ENCODE measurements around the gene FMNL2. TPM values are rescaled to one million over a fixed set of nuclear protein-coding genes. Genes with fewer than 3 reads are reported as not detected.
A peak's percentile ranks its signal among the peaks of the same experiment; 100 is the strongest.
"Not testable (repeated sequence)": the region's sequence is repeated elsewhere in the genome, so short reads cannot be mapped to it uniquely, and the experiment has no call there.

FMNL2 gene
- total RNA-seq, 1 donor from 2014 or later, result 15.7 TPM

GRCh38 chr2:152518641-152519580 is 183.9 kb downstream of the FMNL2 start:
- H3K27ac ChIP-seq (ENCODE audit: low read depth, low read length), result no peak overlapping the region
- peak overlapping the region in 1 of 3 donors; percentile 51 for H3K9ac ChIP-seq (ENCODE audit: low read depth in 1 of 3, low read length in 3 of 3)
- H3K27me3 ChIP-seq (ENCODE audit: control insufficient read depth in 3 of 3, insufficient read depth in 3 of 3, low read length in 3 of 3), result no peaks in the 10 kb centered on the region
- peaks cover 0 to 7% (median 2%) of the 10 kb centered on the region in 3 donors for H3K4me1 ChIP-seq (ENCODE audit: control insufficient read depth in 3 of 3, insufficient read depth in 3 of 3, low read length in 3 of 3)
- no peaks in the 10 kb centered on the region for H3K9me3 ChIP-seq (ENCODE audit: control insufficient read depth in 3 of 3, low read length in 3 of 3)
- no peaks in the 10 kb centered on the region for H3K36me3 ChIP-seq (ENCODE audit: control insufficient read depth in 3 of 3, insufficient read depth in 3 of 3, low read length in 3 of 3)
- peak overlapping the region in 1 of 3 donors; percentile 41 for H3K4me3 ChIP-seq (ENCODE audit: low read length in 3 of 3)

- H3K27me3 ChIP-seq (ENCODE audit: control insufficient read depth in 3 of 3, insufficient read depth in 3 of 3, low read length in 3 of 3), result no peaks in the 10 kb centered on the region
- no peaks in the 10 kb centered on the region for H3K36me3 ChIP-seq (ENCODE audit: control insufficient read depth in 3 of 3, insufficient read depth in 3 of 3, low read length in 3 of 3)
These were observed 184.6 kb downstream of the FMNL2 start for GRCh38 chr2:152519581-152519952.

GRCh38 chr2:152520759-152521158 is 185.8 kb downstream of the FMNL2 start:
- Histone ChIP-seq H3K9me3 (ENCODE audit: control insufficient read depth in 3 of 3, low read length in 3 of 3) (no peaks in the 10 kb centered on the region), H3K36me3 (ENCODE audit: control insufficient read depth in 3 of 3, insufficient read depth in 3 of 3, low read length in 3 of 3) (no peaks in the 10 kb centered on the region), H3K4me3 (ENCODE audit: low read length in 3 of 3) (no peak overlapping the region), H3K9ac (ENCODE audit: low read depth in 1 of 3, low read length in 3 of 3) (no peak overlapping the region), H3K27ac (ENCODE audit: low read depth, low read length) (no peak overlapping the region), H3K4me1 (ENCODE audit: control insufficient read depth in 3 of 3, insufficient read depth in 3 of 3, low read length in 3 of 3) (peaks cover 4 to 12% (median 5%) of the 10 kb centered on the region in 3 donors), H3K27me3 (ENCODE audit: control insufficient read depth in 3 of 3, insufficient read depth in 3 of 3, low read length in 3 of 3) (no peaks in the 10 kb centered on the region)

More at GRCh38 chr2:152519581-152519952, 184.6 kb downstream of the FMNL2 start:
- Histone ChIP-seq H3K27ac (ENCODE audit: low read depth, low read length) (no peak overlapping the region), H3K4me1 (ENCODE audit: control insufficient read depth in 3 of 3, insufficient read depth in 3 of 3, low read length in 3 of 3) (peaks cover 0 to 7% (median 2%) of the 10 kb centered on the region in 3 donors), H3K9me3 (ENCODE audit: control insufficient read depth in 3 of 3, low read length in 3 of 3) (no peaks in the 10 kb centered on the region), H3K4me3 (ENCODE audit: low read length in 3 of 3) (no peak overlapping the region), H3K9ac (ENCODE audit: low read depth in 1 of 3, low read length in 3 of 3) (no peak overlapping the region)

GRCh38 chr2:152522446-152522845 is 187.5 kb downstream of the FMNL2 start:
- not testable (repeated sequence) for H3K9me3 ChIP-seq (ENCODE audit: control insufficient read depth in 3 of 3, low read length in 3 of 3); H3K9ac ChIP-seq (ENCODE audit: low read depth in 1 of 3, low read length in 3 of 3); H3K27me3 ChIP-seq (ENCODE audit: control insufficient read depth in 3 of 3, insufficient read depth in 3 of 3, low read length in 3 of 3); H3K36me3 ChIP-seq (ENCODE audit: control insufficient read depth in 3 of 3, insufficient read depth in 3 of 3, low read length in 3 of 3); H3K27ac ChIP-seq (ENCODE audit: low read depth, low read length); H3K4me3 ChIP-seq (ENCODE audit: low read length in 3 of 3)
- peaks cover 5 to 15% (median 9%) of the 10 kb centered on the region in 3 donors for H3K4me1 ChIP-seq (ENCODE audit: control insufficient read depth in 3 of 3, insufficient read depth in 3 of 3, low read length in 3 of 3)

- H3K27me3 ChIP-seq (ENCODE audit: control insufficient read depth in 3 of 3, insufficient read depth in 3 of 3, low read length in 3 of 3), result no peaks in the 10 kb centered on the region
- peaks cover 5 to 15% (median 9%) of the 10 kb centered on the region in 3 donors for H3K4me1 ChIP-seq (ENCODE audit: control insufficient read depth in 3 of 3, insufficient read depth in 3 of 3, low read length in 3 of 3)
- no peak overlapping the region for H3K27ac ChIP-seq (ENCODE audit: low read depth, low read length)
- H3K9me3 ChIP-seq (ENCODE audit: control insufficient read depth in 3 of 3, low read length in 3 of 3), result no peaks in the 10 kb centered on the region
- no peak overlapping the region for H3K9ac ChIP-seq (ENCODE audit: low read depth in 1 of 3, low read length in 3 of 3)
- H3K4me3 ChIP-seq (ENCODE audit: low read length in 3 of 3), result no peak overlapping the region
- no peaks in the 10 kb centered on the region for H3K36me3 ChIP-seq (ENCODE audit: control insufficient read depth in 3 of 3, insufficient read depth in 3 of 3, low read length in 3 of 3)
These were observed 188.1 kb downstream of the FMNL2 start for GRCh38 chr2:152523091-152523490.

GRCh38 chr2:152525277-152525838 is 190.4 kb downstream of the FMNL2 start:
- Histone ChIP-seq H3K4me1 (ENCODE audit: control insufficient read depth in 3 of 3, insufficient read depth in 3 of 3, low read length in 3 of 3) (peaks cover 3 to 9% (median 8%) of the 10 kb centered on the region in 3 donors), H3K27me3 (ENCODE audit: control insufficient read depth in 3 of 3, insufficient read depth in 3 of 3, low read length in 3 of 3) (no peaks in the 10 kb centered on the region), H3K9ac (ENCODE audit: low read depth in 1 of 3, low read length in 3 of 3) (no peak overlapping the region), H3K36me3 (ENCODE audit: control insufficient read depth in 3 of 3, insufficient read depth in 3 of 3, low read length in 3 of 3) (no peaks in the 10 kb centered on the region), H3K9me3 (ENCODE audit: control insufficient read depth in 3 of 3, low read length in 3 of 3) (no peaks in the 10 kb centered on the region), H3K27ac (ENCODE audit: low read depth, low read length) (no peak overlapping the region), H3K4me3 (ENCODE audit: low read length in 3 of 3) (no peak overlapping the region)

- H3K9ac ChIP-seq (ENCODE audit: low read depth in 1 of 3, low read length in 3 of 3), result no peak overlapping the region
- no peaks in the 10 kb centered on the region for H3K36me3 ChIP-seq (ENCODE audit: control insufficient read depth in 3 of 3, insufficient read depth in 3 of 3, low read length in 3 of 3)
- peaks cover 3 to 12% (median 9%) of the 10 kb centered on the region in 3 donors for H3K4me1 ChIP-seq (ENCODE audit: control insufficient read depth in 3 of 3, insufficient read depth in 3 of 3, low read length in 3 of 3)
- no peaks in the 10 kb centered on the region for H3K9me3 ChIP-seq (ENCODE audit: control insufficient read depth in 3 of 3, low read length in 3 of 3)
- H3K4me3 ChIP-seq (ENCODE audit: low read length in 3 of 3), result no peak overlapping the region
- no peaks in the 10 kb centered on the region for H3K27me3 ChIP-seq (ENCODE audit: control insufficient read depth in 3 of 3, insufficient read depth in 3 of 3, low read length in 3 of 3)
- no peak overlapping the region for H3K27ac ChIP-seq (ENCODE audit: low read depth, low read length)
These were observed 194.6 kb downstream of the FMNL2 start for GRCh38 chr2:152529420-152530115.

GRCh38 chr2:152532241-152532640 is 197.3 kb downstream of the FMNL2 start:
- Histone ChIP-seq H3K4me1 (ENCODE audit: control insufficient read depth in 3 of 3, insufficient read depth in 3 of 3, low read length in 3 of 3) (peaks cover 9 to 18% (median 18%) of the 10 kb centered on the region in 3 donors), H3K27ac (ENCODE audit: low read depth, low read length) (no peak overlapping the region), H3K9ac (ENCODE audit: low read depth in 1 of 3, low read length in 3 of 3) (no peak overlapping the region), H3K4me3 (ENCODE audit: low read length in 3 of 3) (no peak overlapping the region), H3K9me3 (ENCODE audit: control insufficient read depth in 3 of 3, low read length in 3 of 3) (no peaks in the 10 kb centered on the region), H3K36me3 (ENCODE audit: control insufficient read depth in 3 of 3, insufficient read depth in 3 of 3, low read length in 3 of 3) (no peaks in the 10 kb centered on the region), H3K27me3 (ENCODE audit: control insufficient read depth in 3 of 3, insufficient read depth in 3 of 3, low read length in 3 of 3) (no peaks in the 10 kb centered on the region)

GRCh38 chr2:152534460-152535135 is 199.6 kb downstream of the FMNL2 start:
- Histone ChIP-seq H3K9me3 (ENCODE audit: control insufficient read depth in 3 of 3, low read length in 3 of 3) (no peaks in the 10 kb centered on the region), H3K9ac (ENCODE audit: low read depth in 1 of 3, low read length in 3 of 3) (peak overlapping the region; percentile 47 to 63 (median 48)), H3K4me3 (ENCODE audit: low read length in 3 of 3) (peak overlapping the region; percentile 34 to 52 (median 52)), H3K4me1 (ENCODE audit: control insufficient read depth in 3 of 3, insufficient read depth in 3 of 3, low read length in 3 of 3) (peaks cover 9 to 20% (median 18%) of the 10 kb centered on the region in 3 donors), H3K27ac (ENCODE audit: low read depth, low read length) (peak overlapping the region; percentile 41), H3K27me3 (ENCODE audit: control insufficient read depth in 3 of 3, insufficient read depth in 3 of 3, low read length in 3 of 3) (no peaks in the 10 kb centered on the region), H3K36me3 (ENCODE audit: control insufficient read depth in 3 of 3, insufficient read depth in 3 of 3, low read length in 3 of 3) (no peaks in the 10 kb centered on the region)

Measured in skeletal muscle tissue (tissue), 4 donors.